Hindlimb muscle (tissue), 1 donor: Measurements from ENCODE around the gene RND2. TPM values are rescaled to one million over a fixed set of nuclear protein-coding genes. Genes with fewer than 3 reads are reported as not detected.
A peak's percentile ranks its signal among the peaks of the same experiment; 100 is the strongest.
"Not testable (repeated sequence)": the region's sequence is repeated elsewhere in the genome, so short reads cannot be mapped to it uniquely, and the experiment has no call there.

Experiments used
- DNase-seq: peaks from one replicate; pipeline ENCODE4 v3.0.0-alpha.2; 2013
- polyA plus RNA-seq: library from polyadenylated mRNA; unstranded; fragments of 120-200 nt; gene quantifications from one replicate; pipeline ENCODE4 v1.2.1, GENCODE V29; 2013; ENCODE audit not compliant: insufficient read length

The RND2 gene, protein sequence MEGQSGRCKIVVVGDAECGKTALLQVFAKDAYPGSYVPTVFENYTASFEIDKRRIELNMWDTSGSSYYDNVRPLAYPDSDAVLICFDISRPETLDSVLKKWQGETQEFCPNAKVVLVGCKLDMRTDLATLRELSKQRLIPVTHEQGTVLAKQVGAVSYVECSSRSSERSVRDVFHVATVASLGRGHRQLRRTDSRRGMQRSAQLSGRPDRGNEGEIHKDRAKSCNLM
- polyA plus RNA-seq: 0.45 TPM

DNA sequence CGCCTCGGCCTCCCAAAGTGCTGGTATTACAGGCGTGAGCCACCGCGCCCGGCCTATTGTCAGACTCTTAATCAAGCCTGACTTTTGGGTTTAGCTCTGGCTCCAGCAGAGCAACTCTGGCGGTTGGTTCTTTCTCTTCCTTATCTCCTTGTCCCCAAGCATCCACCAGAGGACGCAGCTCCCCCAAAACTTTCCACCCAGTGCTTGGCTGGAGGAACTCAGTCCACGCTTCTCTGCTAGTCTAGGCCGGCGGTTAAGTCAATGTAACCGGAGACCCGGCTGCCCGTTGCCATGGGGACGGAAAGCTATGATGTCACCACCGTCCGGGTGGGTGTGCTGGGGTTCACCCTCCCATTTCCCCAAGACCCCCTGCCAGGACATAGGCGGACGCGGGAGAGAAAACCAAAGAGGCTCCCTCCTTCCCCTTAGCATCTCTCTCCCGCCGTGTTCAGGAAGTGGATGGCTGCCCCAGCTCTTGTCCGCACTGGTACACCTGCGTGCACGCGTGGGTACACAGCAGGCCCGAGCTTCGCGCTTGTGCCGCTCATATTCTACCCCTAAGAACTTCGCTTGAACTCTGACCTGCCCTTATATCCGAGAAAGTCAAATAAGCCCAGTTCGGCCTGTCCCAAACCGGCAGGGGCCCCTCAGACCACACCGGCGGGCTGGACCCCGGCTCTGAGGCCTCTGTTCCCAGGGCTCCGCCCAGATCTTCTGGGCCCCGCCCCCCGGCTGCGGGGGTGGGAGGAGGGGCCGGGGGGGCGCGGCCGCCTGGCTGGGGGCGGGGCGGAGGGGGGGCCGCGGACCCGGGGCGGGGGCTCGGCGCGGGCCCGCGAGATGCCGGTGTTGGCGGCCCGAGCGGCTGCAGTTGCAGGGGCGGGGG, at the start of gene RND2:
Gene RND2 (plus strand): TSS at position 825 of the 883 bp plus-strand sequence. CDS start 117 bp downstream, outside the sequence.
- peak; percentile 92 for DNase-seq

DNA sequence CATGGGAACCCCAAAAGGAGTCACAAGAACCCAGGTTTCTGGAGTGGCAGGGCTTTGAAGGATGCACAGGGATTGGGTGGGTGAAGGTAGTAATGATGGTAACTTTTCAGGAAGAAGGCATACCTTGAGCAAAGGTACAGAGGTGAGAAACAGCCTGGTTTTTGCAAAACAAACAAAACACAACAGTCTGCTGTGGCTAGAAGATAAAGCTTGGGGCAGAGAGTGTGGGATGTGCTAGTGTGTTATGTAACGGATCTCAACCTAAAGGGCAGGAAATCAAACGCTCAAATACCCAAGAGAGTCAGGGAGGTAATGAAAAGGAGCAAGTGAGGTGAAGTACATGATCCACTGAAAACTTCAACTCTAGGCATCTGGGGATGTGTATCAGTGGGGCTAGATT, 49.8 kb upstream of the RND2 start:
- no peak for DNase-seq

DNA sequence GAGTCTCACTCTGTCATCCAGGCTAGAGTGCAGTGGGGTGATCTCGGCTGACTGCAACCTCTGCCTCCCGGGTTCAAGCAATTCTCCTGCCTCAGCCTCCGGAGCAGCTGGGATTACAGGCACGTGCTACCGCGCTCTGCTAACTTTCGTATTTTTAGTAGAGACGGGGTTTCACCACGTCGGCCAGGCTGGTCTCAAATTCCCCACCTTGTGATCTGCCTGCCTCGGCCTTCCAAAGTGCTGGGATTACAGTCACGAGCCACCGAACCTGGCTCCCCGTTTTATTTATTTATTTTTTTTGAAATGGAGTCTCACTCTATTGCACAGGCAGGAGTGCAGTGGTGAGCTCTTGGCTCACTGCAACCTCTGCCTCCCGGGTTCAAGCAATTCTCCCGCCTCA, 49.3 kb upstream of the RND2 start:
- DNase-seq: not testable (repeated sequence)

DNA sequence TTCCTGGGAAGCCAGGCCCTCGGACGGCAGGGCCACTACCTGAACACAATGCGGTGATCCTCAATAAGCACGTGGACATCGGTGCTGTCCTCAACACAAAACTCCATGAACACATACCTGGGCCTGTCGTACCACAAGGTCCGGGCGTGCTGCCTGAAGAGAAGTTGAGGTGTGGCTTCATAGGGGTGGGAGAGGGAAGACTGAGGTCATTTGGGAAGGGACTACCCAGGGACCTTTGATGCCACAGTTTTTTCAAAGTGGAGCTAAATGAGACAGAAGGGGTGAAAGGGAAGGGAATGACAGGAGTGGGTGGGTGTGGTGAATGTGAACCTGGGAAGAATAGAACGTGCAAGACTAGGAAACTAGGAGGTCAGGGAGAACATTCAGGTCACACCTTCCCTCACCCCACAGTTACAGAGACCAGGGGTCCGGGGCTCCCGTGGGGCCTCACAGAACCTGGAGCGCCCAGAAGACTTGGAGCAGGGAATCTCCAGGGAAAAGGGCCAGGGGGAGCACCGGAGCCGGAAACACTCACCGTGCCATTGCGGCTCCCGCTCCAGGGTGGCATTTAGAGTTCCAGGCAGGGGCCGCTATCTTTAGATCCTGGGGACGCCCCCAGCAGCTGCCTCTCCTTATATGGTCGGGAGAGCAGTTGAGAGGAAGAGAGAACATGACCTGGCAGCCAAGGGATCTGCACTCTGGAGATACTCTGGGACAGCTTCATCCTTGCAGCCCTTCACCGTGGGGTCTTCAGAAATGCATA, 45.3 kb upstream of the RND2 start, which contains the start of gene PTGES3L:
Gene PTGES3L (minus strand): TSS at position 570 of the 763 bp plus-strand sequence. CDS start 27 bp downstream, at position 543.
- DNase-seq: peak; percentile 28

DNA sequence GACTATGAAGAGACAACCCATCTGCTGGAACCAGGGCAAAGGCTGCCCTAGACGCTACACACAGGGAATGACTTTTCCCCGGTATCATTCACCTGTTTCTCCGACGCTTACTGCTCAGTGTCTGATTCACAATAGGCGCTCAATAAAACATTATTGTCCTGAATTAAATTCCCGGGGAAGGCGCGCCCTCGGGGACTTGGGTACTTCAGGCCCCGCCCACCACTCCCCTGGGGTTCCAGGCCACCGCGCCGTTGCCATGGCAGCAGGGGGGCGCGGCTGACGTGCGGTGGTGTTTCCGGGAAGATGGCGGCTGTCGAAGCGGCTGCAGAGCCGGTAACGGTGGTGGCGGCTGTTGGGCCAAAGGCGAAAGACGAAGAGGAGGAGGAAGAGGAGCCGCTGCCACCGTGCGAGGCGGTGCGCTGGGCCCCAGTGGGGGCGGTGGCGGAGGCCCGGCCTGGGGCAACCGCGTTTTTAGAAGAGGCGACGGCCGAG, 44.7 kb upstream of the RND2 start, which contains the start of gene RUNDC1:
Gene RUNDC1 (plus strand): TSS at position 292 of the 492 bp plus-strand sequence. CDS start 12 bp downstream, at position 304.
- DNase-seq: peak; percentile 89

DNA sequence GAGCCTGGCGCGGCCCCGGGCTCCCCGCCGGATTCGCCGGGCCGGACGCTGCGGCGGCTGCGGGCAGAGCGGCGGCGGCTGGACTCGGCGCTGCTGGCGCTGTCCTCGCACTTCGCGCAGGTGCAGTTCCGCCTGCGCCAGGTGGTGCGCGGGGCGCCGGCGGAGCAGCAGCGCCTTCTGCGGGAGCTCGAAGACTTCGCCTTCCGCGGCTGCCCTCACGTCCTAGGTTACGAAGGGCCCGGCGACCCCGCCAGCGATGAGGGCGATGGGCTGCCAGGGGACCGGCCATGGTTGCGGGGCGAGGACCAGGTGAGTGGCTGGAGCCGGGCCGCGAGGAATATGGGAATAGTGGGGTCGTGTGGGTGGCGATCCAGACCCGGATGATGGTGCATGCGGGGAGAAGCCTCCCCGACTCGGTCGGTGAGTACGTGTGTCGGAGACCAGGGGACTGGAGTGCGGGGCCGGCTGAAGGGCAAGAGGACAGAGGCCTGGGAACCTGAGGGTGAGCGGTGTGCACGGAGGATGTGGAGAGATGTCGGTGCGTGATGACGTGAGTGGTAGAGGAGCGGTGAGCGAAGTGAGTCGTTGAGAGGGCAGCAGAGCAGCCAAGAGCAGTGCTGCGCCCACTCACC, 44.1 kb upstream of the RND2 start:
- peak; percentile 15 for DNase-seq

DNA sequence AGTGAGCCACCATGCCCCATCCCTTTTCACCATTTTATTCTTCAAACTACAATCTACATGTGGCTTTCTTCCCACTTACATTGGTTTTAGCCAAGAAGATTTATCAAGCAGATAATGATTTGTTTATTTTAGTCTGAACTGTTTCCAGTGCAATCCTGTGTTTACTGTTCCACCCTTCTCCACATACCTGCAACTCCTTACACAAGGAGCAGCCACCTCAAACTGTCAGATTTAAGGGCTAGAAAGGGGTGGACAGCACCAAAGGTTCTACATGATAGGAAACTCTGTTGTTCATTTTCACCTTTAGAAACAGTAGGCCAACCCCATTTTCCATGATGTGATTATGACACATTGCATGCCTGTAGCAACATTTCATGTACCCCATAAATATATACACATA, 42.8 kb upstream of the RND2 start:
- DNase-seq: no peak

DNA sequence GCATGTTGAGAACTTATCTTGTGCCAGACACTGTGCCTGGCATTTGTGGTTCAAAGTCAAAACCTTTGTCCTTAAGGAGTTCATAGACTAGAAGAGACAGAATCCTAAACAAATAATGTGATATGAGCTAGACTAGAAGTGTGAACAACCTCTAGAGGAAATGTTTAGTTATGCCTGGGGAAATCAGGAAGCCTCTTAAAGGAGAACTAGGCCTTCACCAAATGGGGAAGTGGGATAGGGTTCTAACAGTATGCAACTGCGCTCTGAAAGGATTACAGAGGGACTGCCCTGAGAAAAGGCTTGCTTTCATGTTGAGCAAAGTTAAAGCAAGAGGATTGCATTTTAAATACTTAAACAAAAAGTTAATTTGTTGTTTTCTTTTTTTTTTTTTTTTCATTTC, 39.8 kb upstream of the RND2 start:
- DNase-seq: no peak

DNA sequence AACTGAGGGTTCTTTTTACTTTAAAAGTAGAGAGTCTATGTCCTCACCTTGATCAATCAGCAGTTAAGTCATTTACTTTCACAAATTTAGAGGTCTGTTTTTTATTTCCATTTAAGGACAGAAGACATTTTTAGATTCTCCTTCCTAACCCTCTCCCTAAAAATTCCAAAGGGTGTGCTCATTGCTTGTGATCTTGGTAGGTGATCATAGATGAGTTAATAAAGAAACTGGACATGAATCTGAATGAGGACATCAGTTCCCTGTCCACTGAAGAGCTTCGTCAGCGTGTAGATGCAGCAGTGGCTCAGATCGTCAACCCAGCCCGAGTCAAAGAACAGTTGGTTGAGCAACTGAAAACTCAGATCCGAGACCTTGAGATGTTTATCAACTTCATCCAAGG, 35.9 kb upstream of the RND2 start:
- DNase-seq: no peak

DNA sequence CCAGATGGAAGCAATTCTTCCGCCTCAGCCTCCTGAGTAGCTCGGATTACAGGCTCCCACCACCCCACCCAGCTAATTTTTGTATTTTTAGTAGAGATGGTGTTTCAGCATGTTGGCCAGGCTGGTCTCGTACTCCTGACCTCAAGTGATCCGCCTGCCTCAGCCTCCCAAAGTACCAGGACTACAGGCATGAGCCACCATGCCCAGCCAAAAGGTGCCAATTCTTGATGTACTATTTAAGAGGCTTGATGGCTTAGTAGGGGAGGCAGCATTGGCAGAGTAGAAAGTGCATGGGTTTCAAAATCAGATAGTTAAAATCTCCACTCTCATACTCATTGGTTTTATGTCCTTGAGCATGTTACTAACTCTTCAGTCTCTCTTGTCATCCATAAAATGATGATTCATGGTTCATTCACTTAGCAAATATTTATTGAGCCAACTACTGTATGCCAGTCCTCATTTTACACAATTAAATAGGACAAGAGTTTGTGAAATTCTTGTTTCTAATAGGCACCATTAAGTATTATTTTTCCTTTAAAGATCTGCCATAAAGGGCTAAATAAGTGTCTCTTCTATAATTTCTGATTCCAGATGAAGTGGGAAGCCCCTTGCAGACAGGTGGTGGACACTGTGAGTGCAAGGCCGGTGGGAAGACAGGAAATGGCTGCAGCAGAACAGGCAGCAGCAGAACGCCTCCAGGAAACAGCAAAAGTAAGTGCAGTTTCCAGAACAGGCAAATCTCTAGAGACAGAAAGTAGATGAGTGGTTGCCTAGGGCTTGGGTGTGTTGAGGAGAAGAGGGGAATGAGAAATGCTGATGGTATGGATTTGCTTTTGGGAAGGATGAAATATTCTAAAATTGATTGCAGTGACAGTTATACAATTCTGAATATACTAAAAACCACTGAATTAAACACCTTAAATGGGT, 35.0 kb upstream of the RND2 start:
- no peak for DNase-seq

DNA sequence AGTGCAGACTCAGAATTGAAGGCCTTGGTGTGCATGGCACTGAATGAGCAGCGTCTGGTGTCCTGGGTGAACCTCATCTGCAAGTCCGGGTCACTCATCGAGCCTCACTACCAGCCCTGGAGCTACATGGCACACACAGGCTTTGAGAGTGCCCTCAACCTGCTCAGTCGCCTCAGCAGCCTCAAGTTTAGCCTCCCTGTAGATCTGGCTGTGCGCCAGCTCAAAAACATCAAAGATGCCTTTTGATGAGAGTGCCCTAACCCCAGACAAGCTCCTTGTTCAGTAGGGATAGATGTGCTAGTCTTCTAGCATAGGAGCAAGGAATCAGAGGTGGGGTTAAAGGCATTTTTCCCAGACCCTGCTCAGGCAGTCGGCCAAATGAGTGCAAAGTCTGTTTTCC, 33.6 kb upstream of the RND2 start:
- no peak for DNase-seq

DNA sequence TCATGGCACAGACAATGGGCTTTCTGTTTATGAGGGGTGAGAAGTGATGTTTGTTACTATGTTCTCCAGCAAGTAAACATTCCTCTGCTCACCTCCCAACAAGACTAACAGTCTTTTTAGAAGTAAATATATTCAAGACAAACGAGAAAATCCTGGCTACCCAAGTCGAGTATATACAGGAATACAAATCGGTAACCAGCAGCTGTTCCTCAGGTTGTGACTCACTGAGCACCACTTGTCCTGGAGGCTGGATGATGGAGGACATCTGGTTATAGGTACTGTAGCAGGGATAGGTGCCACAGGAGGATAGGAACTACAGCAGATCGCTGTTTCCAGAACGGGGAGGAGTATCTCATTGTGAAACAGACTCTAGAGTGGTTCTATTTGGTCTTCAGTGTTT, 32.2 kb upstream of the RND2 start:
- no peak for DNase-seq

DNA sequence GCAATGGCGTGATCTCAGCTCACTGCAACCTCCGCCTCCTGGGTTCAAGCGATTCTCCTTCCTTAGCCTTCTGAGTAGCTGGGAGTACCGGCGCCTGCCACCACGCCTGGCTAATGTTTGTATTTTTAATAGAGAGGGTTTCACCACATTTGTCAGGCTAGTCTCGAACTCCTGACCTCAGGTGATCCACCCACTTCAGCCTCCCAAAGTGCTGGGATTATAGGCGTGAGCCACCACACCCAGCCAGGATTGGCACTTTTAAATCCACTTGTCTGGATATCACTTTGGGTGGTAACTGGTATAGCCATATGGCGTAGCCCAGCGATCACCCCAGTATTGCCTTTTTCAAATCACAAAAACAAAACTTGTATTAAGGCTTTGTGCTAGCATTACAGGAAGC, 31.1 kb upstream of the RND2 start:
- not testable (repeated sequence) for DNase-seq

DNA sequence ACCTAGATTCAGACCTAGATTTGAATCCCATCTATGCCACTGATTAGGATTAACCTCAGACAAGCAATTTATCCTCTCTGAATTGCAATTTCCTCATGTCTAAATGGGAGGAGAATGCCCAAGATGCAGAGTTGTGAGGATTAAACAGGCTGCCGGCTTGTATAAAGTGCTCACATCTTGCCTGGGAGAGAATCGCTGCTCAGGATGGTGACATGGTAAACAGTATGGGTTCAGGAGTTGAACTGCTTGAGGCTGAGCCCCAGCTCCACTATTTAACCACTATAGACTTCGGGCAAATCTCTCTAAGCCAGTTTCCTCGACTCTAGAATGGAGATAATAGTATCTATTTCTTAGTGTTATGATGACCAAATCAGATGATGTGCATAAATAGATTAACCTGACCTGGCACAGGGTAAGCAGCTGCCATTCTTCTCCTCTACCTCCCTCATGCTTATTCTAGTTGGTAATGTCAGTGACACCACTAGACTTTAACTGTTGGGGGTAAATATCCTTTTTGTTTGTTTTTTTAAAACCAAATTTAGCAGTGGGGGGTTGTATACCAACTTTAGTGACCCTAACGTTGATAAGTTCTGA, 27.5 kb upstream of the RND2 start:
- no peak for DNase-seq

DNA sequence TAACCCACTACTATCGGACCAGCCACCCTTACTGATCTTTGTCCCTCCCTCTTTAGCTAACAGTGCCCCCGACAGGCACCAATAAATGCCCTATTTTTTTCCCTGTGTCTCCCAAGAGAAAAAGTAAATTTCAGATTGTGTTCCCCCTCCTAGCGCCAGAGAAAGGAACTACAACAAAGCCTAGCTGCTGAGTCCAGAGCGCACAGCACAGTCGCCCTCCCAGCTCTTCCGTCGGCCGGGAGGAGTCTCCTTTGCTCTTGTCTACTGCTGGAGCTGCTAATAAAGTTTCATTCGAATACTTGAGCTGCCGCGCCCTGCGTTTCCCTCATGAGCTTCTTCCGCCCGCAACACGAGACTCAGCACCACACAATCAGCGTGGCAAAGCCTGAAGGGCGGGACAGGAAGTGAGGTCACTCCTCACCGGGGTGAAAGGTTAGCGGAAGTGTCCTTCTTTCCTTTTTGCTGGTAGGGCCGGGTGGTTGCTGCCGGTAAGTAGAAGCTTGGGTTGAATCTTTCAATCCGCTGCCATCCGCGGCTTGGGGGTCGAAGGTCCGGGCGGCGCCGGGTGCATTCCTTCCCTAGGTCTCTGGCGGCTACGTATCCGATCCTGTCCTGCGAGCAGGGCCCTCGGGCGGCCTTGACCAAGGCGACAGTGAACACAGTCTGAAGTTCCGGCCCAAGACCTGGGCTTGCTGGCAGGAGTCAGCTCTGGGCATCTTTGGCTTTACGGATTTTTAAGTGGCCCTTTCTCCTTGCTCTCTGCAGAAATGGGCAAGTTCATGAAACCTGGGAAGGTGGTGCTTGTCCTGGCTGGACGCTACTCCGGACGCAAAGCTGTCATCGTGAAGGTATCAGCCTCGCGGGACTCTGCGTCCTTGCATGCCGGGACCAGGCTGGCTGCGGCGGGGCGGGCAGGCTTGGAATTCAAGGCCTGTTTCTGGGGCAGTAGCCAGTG, 26.8 kb upstream of the RND2 start, which contains the start of gene RPL27:
Gene RPL27 (plus strand): TSS at position 436 of the 955 bp plus-strand sequence. CDS start 332 bp downstream, at position 768.
- peak; percentile 99 for DNase-seq

DNA sequence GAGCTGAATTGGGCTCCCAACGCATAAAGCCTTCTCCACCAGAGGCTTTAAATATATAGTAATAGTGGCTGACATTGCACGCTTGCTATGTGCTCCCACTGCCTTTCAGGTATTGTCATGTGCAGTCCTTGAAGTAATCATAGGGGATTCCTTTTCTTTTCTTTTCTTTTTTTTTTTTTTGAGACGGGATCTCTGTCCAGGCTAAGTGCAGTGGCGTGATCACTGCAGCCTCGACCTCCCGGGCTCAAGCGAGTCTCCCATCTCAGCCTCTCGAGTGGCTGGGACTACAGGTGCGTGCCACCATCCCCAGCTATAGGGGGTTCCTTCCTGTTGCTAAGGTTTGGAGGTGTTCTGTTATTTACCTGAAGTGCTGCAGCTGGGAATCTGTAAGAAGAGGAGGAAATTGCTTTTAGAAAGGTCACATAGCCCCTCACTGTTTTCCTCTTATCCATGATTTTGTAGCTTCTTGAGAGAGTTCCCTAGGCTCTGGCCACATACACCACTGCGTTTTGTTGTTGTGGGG, 26.0 kb upstream of the RND2 start:
- no peak for DNase-seq

DNA sequence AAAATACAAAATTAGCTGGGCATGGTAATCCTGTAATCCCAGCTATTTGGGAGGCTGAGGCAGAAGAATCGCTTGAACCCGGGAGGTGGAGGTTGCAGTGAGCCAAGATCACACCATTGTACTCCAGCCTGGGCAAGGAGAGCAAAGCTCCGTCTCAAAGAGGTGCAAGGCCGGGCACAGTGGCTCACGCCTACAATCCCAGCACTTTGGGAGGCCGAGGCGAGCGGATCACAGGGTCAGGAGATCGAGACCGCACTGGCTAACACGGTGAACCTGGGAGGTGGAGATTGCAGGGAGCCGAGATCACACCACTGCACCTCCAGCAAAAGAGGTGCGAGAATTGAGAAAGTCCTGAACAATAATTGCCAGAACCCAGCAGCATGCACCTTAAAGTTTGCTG, 24.1 kb upstream of the RND2 start:
- DNase-seq: not testable (repeated sequence)

DNA sequence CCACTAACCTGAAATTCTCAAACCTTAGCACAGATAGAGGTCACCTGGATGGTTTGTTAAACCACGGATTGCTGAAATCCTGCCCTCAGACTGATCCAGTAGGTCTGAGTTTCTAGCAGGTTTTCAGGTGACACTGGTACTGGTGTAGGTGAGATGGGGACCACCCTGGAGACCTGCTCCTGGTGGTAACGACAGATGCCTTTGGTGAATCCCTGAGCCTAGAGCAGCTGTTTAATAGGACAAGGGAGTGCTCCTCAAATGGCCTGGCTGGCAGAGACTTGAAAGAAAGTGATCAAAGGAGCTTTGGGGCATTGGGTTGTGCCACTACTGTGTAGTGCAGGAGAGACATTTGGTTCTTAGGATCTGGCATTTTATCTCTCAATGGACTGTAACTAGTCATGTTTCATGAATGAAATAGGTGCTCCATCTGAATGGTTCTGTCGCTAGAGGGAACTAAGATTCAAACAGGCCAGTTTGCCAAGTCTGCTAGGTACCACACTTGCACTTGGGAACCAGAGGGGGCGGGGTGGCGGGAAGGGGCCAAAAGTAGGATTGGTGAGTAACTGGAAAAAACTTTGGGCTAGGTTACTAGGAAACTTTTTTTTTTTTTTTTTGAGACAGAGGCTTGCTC, 21.4 kb upstream of the RND2 start:
- DNase-seq: no peak
